HG02642 (cell line): Measurements from ENCODE around the gene ZNF384.
"Not testable (repeated sequence)": the region's sequence is repeated elsewhere in the genome, so short reads cannot be mapped to it uniquely, and the experiment has no call there.

Experiments
- ATAC-seq: cut with Tn5 transposase; IDR thresholded peaks from one replicate; pipeline ENCODE4 v1.9.1; 2021; ENCODE audit warnings: mild to moderate bottlenecking; ENCODE audit not compliant: unreplicated experiment, poor library complexity

The ZNF384 gene

DNA sequence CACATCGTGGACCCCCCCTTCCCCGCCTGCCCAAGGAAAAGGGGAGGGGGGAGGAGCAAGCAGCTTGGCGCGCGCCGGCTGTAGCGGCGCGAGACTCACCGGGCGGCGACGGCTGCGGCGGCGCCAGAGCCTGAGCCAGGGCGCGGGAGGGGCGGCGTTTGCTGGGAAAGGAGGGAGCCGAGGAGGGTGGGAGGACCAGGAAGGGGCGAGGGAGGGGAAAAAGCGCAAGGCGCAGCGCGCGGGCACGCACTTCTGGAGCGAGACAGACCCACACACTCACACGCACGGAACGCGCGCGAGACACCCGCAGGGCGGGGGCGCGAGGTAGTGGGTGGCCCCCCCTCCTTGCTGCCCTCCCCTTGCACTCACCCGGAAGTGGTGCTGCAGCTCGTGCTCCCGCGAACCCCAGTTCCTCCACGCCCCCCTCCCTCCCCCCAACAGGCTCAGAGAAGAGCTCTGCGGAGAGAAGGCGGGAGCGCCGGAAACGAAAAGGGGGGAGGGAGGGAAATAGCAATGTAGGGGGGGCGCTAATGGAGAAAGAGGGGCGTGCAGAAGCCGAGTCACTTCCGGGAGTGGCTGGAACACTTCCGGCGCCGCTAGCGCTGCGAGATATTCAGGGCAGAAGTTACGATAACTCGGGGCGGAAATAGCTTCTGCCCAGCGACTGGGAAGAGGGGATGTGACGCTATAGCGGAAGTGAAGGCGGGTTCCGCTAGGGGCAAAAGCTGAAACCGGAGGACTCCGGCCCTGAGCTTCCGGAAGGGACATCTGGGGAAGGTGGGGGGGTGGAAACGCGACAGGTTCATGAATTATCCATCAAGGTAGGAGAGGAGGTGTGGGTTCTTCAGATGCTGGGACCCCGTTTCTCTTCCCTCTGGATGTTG is at the start of gene ZNF384:
Gene ZNF384, minus strand, starts transcription at position 377 of the 884 bp plus-strand sequence. CDS start 9,855 bp downstream, outside the sequence.
- ATAC-seq = peak; percentile 86

DNA sequence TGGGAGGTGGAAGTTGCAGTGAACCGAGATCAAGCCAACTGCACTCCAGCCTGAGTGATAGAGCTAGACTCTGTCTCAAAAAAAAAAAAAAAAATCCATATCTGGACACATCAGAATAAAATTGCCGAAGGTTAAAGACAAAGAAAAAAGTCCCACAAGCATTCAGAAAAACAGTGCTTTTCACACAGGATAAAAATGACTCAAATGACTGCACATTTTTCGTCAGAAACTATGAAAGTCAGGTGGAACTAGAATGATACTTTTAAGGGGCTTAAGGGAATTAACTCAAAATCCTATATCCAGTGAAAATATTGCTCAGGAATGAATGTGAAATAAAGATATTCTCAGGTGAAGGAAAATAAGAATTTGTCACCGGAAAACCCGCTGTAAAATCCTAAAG is 47.6 kb upstream of the ZNF384 start:
- no peak for ATAC-seq

DNA sequence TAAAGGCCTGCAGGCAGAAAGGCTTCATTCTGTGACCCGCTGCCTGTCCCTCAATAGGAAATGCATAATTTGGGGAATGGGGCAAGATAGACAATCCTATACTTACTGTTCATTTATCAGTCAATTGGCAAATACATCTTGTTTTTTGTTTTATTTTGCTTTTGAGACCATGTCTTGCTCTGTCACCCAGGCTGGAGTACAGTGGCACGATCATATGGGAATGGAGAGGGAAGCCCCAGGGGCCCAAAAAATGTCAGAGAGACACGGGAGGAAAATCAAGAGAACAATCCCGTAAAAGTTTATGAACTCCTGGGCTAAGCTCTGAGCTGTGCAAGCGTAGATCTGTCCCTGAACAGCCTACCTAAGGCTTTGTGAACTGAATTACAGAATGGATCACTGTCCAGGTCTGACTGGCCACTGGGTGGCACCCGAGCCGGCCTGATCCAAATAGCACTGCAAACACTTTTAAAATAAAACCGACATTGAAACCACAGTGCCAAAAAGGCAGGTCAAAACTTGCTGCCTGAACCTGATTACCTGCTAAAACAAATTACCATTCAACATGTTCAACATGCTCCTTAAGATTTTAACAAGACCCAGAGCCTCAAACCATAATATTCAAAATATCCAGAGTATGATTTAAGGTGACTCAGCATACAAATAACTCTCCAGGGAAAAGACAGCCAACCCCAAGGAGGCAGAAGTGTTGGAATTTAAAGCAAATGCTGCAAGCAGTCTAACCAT is 46.4 kb upstream of the ZNF384 start:
- ATAC-seq = no peak

DNA sequence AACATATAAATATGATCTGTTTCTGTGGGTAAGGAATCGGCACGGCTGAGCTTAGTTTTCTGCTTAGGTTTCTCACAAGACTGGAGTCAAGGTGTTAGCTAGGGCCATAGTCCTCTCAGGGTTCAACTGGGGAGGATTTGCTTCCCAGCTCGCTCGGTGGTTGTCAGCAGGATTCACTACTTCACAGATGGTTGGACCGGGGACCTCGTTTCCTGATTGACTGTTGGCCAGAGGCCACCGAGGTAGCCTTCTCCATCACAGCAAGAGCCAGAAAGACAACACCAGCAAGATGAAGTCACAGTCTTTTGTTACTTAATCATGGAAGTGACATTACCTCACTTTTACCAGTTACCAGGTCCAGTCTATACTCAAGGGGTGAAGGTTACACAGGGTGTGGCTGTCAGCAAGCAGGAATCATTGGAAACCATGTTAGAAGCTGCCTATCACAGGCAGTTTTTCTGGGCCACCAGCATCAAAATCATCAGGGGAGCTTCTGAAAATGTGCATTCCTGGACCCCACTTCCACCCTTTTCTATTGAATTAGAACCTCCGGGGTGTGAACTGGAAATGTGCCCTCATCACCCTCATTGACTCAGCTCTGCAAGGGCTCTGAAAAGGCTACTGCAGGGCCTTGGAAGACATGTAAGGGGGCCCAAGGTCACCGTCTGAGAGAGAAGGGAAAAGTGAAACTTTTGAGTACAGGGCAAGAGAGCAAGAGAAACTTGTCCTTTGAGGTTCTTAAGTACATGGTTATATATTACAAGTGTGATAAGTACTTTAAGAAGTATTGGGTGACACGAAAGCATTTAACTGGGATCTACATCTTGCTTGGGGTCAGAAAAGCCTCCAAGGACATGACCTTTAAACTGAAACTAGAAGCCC is 45.6 kb upstream of the ZNF384 start:
- ATAC-seq = no peak

DNA sequence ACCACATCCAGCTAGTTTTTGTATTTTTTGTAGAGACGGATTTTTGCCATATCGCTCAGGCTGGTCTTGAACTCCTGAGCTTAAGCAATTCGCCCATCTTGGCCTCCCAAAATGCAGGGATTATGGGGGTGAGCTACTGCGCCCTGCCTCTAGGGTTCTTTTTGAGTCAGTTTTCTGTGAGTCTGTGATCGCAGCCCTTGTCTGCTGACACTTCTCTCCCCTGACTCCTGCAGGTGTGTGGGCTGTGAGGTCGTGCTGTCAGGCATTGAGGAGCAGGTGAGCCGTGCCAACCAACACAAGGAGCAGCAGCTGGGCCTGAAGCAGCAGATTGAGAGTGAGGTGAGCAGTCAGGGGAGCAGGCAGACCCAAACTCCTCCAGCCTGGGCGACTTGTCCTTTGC is 41.0 kb upstream of the ZNF384 start:
- no peak for ATAC-seq

DNA sequence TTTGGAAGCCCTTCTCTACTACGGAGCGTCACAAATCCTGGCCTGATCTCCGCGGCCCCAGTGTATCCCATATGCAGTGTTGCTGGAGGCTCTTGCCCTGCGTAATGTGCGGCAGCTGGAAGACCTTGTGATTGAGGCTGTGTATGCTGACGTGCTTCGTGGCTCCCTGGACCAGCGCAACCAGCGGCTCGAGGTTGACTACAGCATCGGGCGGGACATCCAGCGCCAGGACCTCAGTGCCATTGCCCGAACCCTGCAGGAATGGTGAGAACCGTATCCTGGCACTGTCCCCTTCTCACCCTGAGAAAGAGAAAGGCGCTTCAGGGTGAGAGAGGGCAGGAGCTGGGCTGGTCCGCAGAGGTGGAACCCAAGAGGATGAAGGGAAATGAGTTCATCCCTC is 40.0 kb upstream of the ZNF384 start:
- ATAC-seq = no peak

DNA sequence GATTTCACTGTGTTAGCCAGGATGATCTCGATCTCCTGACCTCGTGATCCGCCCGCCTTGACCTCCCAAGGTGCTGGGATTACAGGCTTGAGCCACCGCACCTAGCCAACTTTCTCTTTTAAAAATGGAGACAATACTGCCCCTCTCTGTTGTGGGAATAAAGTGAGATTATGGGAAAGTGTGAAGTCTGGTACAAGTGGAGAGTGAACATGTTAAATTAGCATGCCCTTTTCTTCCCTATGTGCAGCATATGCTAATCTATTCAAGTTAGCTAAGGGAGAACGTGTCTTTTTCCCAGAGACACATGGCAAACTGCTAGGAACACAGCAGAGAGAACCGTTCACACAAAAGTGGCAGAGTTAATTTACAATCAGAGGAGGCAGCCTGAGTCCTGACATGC is 36.2 kb upstream of the ZNF384 start:
- no peak for ATAC-seq

DNA sequence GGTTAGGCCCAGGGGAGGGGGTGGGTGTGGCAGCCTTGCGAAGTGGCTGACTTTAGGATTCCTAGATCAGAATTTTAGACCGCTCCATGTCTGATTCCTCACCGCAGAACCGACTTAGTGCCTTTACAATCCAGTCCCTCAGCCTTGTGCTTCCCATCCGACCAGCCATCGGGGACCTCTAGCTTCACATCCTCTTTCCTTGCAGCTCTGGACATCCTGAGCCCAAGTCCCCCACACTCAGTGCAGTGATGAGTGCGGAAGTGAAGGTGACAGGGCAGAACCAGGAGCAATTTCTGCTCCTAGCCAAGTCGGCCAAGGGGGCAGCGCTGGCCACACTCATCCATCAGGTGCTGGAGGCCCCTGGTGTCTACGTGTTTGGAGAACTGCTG is 35.2 kb upstream of the ZNF384 start:
- ATAC-seq = peak; percentile 18

DNA sequence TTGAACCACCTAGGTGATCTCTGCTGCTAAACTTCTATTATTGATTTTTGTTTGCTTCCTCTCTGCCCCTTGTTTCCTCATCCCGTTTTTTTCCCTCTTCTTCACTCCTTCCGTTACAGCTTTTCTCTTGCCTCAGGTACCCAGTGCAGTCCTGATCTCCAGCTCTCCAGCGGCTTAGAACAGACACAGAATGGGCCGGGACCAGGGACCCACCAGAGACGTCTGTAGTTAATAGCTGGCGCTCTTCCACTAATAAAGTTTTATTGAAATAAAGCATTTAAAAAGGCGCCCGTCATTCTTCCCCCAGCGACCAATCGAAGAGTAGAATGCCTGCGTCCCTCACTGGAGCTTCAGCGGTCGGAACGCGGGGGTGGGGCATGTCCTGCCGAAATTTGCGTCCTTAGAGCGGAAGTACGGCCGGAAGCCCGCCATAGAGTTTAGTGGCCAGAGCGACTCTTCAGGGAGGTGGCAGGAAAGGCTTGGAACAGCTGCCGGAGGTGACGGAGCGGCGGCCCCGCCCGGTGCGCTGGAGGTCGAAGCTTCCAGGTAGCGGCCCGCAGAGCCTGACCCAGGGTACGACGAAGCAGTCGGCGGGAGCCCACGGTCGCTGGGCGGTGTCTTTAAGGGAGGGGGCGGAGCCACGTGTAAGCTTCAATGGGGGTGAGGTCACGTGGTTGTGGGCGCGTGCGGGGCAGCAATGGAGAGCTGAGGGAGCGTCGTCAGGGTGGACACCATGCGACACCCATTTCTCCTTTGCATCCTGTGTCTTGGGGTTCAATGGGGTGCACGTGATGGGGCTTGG is 34.6 kb upstream of the ZNF384 start, which contains the start of gene COPS7A:
Gene COPS7A, plus strand, starts transcription at position 440 of the 802 bp plus-strand sequence. CDS start 611 bp downstream, outside the sequence.
- ATAC-seq = peak; percentile 95

DNA sequence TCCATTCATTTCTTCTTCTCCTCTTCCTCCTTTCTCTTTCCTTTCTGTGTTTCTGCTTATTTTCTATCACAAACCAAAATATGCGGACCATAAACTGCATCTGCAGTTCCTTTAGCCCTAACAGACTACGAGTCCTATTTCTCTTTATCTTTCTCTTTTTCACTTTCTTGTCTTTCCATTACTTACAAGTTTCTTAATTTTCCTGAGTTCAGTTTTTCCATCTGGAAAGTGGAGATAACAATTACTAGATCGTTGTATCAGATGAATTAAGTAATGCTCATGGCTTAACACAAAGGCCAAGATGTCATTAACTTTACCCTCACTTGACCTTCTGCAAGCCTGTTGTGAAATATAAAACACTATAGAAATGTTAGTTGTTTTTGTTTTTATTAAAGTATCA is 33.7 kb upstream of the ZNF384 start:
- ATAC-seq = no peak

DNA sequence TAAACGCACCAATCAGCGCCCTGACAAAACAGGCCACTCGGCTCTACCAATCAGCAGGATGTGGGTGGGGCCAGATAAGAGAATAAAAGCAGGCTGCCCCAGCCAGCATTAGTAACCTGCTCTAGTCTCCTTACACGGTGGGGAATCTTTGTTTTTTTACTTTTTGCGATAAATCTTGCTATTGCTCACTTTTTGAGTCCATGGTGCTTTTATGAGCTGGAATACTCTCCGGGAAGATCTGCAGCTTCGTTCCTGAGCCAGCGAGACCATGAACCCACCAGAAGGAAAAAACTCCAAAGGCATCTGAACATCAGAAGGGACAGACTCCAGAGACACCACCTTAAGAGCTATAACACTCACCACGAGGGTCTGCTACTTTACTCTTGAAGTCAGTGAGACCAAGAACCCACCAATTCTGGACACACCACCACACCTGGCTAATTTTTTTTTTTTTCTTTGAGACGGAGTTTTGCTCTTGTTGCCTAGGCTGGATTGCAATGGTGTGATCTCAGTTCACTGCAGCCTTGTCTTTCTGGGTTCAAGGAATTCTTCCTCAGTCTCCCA is 27.8 kb upstream of the ZNF384 start:
- ATAC-seq = no peak

DNA sequence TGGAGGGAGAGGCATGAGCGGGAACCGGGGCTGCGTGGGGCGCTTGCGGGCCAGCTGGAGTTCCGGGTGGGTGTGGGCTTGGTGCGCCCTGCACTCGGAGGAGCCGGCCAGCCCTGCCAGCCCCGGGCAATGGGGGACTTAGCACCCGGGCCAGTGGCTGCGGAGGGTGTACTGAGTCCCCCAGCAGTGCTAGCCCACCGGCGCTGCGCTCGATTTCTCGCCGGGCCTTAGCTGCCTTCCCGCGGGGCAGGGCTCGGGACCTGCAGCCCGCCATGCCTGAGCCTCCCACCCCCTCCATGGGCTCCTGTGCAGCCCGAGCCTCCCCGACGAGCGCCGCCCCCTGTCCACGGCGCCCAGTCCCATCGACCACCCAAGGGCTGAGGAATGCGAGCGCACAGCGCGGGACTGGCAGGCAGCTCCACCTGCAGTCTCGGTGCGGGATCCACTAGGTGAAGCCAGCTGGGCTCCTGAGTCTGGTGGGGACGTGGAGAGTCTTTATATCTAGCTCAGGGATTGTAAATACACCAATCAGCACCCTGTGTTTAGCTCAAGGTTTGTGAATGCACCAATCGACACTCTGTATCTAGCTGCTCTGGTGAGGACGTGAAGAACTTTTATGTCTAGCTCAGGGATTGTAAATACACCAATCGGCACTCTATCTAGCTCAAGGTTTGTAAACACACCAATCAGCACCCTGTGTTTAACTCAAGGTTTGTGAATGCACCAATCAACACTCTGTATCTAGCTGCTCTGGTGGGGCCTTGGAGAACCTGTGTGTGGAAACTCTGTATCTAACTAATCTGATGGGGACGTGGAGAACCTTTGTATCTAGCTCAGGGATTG is 27.1 kb upstream of the ZNF384 start:
- not testable (repeated sequence) for ATAC-seq

DNA sequence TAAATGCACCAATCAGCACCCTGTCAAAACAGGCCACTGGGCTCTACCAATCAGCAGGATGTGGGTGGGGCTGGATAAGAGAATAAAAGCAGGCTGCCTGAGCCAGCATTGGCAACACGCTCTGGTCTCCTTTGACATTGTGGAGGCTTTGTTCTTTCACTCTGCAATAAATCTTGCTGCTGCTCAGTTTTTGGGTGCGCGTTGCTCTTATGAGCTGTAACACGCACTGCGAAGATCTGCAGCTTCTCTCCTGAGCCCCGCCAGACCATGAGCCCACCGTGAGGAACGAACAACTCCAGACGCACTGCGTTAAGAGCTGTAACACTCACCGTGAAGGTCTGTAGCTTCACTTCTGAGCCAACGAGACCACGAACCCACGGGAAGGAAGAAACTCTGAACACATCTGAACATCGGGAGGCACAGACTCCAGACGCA is 19.8 kb upstream of the ZNF384 start:
- ATAC-seq = no peak

DNA sequence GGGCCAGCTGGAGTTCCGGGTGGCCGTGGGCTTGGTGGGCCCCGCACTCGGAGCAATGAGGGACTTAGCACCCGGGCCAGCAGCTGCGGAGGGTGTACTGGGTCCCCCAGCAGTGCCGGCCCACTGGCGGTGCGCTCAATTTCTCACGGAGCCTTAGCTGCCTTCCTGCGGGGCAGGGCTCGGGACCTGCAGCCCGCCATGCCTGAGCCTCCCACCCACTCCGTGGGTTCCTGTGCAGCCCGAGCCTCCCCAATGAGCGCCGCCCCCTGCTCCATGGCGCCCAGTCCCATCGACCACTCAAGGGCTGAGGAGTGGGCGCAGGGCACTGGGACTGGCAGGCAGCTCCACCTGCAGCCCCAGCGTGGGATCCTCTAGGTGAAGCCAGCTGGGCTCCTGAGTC is 19.2 kb upstream of the ZNF384 start:
- ATAC-seq = not testable (repeated sequence)

DNA sequence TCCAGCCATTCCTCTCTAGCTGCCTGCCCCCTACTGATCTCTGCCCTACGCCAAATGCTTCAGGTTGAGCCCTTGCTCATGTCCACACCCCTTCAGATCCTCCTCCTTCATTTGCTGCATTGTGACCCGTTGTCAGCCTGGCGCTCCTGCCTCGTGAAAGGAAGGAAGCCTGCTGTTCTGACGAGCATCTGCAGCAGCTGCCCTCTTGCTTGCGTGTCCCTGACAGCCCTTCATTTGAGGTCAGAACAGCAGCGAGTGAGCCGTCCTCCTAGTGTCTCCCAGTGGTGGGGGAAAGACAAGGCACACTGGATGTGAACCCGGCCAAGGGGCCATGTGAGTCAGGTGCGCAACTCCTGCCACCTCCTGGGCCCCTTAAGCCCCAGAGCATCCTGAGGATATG is 14.5 kb upstream of the ZNF384 start:
- ATAC-seq = no peak

DNA sequence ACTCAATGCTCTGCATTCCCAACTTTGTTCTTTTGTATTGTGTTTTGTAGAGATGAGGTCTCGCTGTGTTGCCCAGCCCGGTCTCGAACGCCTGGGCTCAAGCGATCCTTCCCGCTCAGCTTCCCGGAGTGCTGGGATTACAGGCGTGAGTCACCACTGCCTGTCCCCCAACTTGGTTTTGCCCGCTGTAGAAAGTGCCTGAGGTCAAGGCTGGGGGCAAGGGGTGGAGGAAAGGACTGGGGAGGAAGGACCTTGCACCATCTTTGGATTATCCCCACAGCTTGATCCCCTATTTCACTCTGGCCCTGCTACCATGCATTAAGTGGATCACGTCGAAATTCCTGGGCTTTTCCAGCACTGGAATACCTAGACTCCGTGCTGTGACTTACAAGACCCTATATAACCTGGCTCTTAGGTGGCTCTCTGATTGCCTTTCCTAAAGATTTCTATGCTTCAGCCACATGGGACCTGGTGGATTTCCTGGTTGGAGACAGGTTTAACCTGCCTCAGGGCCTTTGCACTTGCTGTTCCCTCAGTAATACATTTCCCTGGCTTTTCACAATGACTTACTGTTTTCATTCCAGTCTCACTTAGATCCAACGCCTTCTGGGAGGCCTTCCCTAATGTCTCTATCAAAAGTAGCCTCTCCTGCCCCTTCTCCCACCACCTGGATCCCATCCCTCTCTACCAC is 12.0 kb upstream of the ZNF384 start:
- ATAC-seq = no peak

DNA sequence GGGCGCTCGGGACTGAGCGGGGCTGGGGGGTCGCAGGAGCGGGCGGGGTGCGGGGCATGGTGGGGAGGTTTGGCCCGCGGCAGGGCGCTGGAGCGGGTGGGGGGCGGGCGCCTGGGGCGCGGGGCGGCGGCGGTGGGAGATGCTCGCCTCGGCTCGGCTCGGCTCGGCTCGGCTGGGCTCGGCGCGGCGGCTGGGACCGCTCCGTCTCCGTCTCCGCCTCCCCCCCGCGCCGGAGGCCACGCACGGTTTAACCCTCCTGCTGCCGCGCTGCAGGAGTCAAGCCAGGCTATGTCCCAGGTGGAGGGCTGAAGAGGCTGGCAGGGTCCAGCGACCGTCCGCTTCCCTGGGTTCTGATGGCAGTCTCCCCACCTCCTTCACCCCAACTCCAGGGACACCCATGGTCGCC is 11.5 kb upstream of the ZNF384 start, which contains the start of gene PIANP:
Gene PIANP, minus strand, starts transcription at position 170 of the 406 bp plus-strand sequence. CDS start 2,754 bp downstream, outside the sequence.
- ATAC-seq = no peak
